ENCODE results near the gene PDCD2.
"Not testable (repeated sequence)": the region's sequence is repeated elsewhere in the genome, so short reads cannot be mapped to it uniquely, and the experiment has no call there.

Gene PDCD2

GRCh38 chr6:170545405-170545804 lies 39.0 kb downstream of the PDCD2 start:
- DNase-seq: no peak

- DNase-seq: no peak
These were observed 42.3 kb downstream of the PDCD2 start for GRCh38 chr6:170542031-170542719.

- no peak for DNase-seq
These were observed 47.1 kb downstream of the PDCD2 start for GRCh38 chr6:170537329-170537728.

- no peak for DNase-seq
These were observed 47.8 kb downstream of the PDCD2 start for GRCh38 chr6:170536671-170537070.

GRCh38 chr6:170535004-170535403 lies 49.4 kb downstream of the PDCD2 start:
- no peak for DNase-seq

GRCh38 chr6:170533792-170534191 lies 50.6 kb downstream of the PDCD2 start:
- DNase-seq: no peak

- no peak for DNase-seq
These were observed 51.5 kb downstream of the PDCD2 start for GRCh38 chr6:170532867-170533488.

- DNase-seq: no peak
These were observed 54.5 kb downstream of the PDCD2 start for GRCh38 chr6:170529839-170530469.

GRCh38 chr6:170527995-170528394 lies 56.4 kb downstream of the PDCD2 start:
- DNase-seq: not testable (repeated sequence)

GRCh38 chr6:170525795-170526194 lies 58.6 kb downstream of the PDCD2 start:
- no peak for DNase-seq
